Jurkat, Clone E6-1 (cell line): ENCODE results near the gene HS6ST3.

ENCODE experiments used
- DNase-seq: peaks from one replicate; pipeline ENCODE4 v3.0.0-alpha.2; 2011; ENCODE audit warnings: low read depth, low spot score
- H3K4me3 ChIP-seq: 2 replicates; pipeline ENCODE4 v1.5.1; 2011; ENCODE audit warnings: mild to moderate bottlenecking, low read length, control low read depth, moderate library complexity

Gene HS6ST3

DNA sequence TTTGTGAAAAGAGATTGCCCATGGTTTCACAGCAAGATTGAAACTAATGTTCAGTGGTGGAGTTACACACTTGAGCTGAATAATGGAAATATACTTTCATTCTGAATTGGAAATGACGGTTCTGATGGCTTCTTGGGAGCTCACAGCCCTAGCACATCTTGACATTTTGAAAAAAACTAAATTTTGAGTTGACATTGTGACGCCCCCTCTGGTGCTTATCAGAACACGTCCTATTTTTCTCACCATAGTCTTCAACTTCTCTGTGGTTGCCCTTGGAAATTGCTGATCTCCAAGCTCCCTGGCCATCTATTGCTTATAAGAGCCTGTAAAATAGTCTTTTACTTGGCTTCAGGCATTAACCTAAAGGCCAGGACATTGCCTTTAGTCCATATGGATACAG lies 702.3 kb downstream of the HS6ST3 start:
- DNase-seq: no peak

DNA sequence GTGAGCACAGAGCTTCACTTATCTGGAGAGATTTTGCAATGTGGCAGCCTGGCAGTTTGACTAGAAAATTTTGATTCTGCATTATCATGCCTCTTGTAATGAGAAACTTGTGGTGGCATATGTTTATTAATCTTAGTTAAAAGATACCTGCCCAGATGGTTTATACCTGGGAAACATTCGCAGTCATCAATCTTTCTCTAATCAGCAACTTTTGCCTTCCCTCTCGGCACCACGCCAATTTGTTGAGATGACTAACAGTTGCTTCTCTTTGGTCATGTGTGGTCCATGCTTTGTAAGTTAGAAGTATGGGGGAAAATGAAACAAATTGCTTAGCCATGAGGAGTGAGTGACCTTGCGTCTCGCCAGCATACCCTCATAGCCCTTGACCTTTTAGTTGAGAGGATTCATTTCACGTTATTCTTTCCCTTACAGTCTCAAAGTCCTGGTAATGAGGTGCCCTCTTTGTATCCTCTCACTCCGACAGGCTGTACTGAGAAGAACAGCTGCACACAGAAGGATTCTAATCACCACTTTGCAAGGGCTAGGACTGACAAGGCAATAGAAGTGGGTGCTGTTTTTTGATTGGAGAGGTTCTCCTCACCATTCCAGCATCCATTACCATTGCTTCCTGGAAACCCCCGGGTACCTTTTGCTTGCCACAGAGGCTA lies 703.0 kb downstream of the HS6ST3 start:
- no peak for DNase-seq
- no peak overlapping the region for H3K4me3 ChIP-seq

More for the DNA sequence above, 702.3 kb downstream of the HS6ST3 start:
- no peak overlapping the region for H3K4me3 ChIP-seq

DNA sequence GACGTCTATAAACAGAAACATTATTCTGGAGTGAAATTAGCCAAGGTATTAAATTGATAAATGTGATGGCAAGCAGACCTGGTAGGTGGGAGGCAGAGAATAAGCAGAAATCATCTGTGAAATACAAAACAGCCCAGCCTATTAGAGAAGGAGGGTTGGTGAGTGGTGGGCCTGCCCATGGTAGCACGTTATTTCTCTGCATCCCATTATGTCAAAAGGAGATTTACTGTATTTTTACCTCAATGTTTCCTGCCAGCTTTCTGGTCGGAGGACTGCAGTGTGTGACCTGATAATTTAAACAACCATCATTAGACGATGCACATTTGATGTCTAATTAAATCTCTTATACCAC lies 703.5 kb downstream of the HS6ST3 start:
- no peak overlapping the region for H3K4me3 ChIP-seq
- no peak for DNase-seq

DNA sequence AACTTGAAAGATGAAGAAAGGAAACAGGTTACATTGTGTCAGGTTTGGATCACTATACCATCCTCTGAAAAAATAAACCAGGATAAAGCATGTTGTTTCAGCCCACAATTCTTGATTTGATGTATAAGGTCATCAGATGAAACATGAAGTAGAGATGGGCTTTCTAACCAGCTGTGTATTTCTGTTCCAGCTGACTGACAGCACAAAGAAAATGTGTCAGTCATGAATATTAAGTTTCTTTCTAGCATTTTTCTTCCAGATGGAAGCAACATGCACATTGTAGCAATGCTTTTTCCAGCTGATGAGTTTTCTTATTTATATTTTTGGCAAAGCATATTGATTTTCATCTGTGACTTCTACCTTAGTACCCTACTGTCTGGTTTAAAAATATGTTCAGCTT lies 704.8 kb downstream of the HS6ST3 start:
- no peak for DNase-seq
- no peak overlapping the region for H3K4me3 ChIP-seq

DNA sequence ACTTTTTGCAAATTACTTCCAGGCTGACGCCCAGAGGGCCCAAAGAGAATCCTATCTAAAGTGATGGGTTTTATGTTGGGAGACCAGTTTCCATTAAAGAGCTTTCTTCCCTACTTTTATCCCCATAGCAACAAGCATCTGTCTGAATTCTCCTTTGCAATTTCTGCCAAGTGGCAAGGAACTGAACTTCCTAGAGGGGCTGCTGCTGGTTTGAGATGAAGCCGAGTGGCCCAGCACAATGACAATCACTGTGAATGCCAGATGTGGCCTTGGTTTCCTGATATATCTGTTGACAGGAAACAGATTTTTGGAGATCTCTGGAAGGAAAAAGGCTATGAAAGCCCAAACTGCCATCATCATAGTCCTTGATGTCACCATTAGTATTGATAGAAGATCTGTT lies 705.8 kb downstream of the HS6ST3 start:
- H3K4me3 ChIP-seq: no peak overlapping the region
- no peak for DNase-seq

DNA sequence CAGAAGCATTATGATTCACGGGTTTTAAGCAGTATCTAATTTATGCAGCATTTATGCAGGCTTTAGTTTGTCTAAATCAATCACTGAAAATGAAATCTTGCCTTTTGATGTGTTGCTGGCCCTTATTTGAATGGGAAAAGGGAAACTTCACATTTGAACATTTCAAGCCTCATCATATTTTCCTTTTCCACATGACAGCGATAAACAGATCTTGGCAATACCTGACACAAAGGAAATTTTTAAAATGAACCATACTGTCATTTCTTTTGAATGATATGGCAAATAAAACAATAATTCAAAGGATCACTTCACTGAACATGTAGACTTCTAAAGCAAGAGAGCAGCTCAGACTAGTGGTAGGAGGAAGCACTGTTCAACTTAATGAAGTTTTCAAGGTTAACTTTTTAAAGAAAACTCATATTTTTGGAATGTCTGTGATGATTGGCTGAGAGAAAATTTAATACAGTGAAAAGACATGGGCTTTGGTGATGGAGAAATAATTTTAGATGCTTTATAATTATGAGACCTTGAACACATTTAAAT lies 706.3 kb downstream of the HS6ST3 start:
- no peak overlapping the region for H3K4me3 ChIP-seq
- DNase-seq: no peak

DNA sequence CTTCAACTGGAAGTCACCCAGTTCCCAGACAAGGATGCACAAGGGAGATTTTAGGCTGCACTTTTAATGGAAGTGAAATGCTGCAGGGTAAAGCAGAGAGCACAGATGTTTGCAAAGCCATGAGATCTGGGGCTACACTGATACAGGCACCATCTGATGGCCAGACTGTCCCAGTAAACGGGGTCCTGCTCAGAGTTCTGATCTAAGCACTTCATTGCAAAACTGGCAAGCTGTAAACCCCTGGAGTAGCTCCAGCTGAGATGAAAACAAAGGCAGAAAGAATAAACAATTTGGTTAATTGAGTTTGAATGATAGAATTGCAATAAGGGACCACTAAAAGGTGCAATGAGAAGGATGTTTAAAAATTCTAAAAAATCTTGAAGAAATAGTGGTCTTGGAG lies 707.2 kb downstream of the HS6ST3 start:
- DNase-seq: no peak
- H3K4me3 ChIP-seq: no peak overlapping the region

DNA sequence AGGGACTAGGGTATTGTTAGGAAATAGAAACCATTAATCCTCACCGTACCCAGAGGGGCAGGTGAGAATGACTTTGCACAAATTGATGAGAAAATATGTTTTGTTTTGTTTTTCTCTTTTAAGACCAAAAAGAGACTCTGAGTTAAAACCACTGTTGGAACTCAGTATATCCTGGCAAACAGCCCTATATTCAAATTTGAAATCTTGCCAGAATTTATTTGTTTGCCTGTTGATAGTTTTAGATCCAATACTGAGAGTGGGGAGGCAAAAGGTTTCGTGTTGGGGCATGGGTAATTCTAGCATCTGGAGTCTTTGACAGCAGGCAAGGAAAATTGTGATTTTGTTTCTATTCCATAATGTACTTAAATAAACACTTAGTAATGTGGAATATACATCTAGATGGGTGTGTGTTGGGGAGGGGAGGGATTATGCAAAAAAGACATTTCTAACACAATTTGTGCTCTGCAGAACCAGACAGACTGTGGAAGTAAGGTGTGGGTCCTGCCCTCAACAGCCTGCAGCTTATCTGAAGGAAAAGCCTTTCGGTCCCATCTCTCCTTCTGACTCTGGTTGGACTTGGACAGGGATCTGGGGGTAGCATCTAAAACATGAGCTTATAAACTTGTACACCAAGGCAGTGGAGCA lies 713.7 kb downstream of the HS6ST3 start:
- no peak overlapping the region for H3K4me3 ChIP-seq
- no peak for DNase-seq

DNA sequence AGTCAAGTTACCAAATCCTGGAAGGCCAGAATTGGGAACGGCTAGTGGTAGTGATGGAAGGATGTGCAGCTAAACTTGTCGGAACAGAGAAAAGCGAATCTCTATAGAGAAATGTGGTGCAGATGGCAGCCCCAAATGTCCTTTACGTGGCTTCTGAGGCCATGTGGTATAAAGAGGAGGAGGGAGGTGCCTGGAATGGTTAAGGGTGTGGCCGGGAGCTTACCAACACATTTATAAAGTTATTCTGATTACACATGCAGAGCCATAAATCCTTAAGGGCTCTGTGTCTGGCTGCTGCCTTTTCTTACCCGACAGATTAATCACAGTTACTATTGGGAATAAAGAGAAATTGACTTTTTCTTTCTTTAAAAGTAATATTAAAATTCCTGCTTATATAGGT lies 714.3 kb downstream of the HS6ST3 start:
- no peak for DNase-seq
- no peak overlapping the region for H3K4me3 ChIP-seq

DNA sequence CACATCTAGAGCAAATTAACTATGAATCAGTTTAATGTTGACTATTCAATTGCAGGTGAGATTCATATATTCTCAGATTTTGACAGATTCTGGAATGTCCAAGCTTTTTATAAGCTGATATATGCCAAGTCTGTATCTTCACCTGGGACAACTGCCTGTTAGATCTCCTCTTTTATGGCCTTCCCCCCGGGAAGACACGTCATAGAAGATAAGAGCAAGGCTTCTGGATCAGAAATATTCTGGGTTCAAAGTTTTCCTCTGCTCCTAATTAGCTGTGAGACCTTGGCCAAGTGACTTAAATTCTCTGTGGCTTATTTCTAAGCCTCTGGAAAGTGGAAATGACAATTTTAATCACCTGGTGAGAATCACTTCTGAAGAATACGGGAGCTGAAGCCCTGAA lies 716.8 kb downstream of the HS6ST3 start:
- H3K4me3 ChIP-seq: no peak overlapping the region
- no peak for DNase-seq

DNA sequence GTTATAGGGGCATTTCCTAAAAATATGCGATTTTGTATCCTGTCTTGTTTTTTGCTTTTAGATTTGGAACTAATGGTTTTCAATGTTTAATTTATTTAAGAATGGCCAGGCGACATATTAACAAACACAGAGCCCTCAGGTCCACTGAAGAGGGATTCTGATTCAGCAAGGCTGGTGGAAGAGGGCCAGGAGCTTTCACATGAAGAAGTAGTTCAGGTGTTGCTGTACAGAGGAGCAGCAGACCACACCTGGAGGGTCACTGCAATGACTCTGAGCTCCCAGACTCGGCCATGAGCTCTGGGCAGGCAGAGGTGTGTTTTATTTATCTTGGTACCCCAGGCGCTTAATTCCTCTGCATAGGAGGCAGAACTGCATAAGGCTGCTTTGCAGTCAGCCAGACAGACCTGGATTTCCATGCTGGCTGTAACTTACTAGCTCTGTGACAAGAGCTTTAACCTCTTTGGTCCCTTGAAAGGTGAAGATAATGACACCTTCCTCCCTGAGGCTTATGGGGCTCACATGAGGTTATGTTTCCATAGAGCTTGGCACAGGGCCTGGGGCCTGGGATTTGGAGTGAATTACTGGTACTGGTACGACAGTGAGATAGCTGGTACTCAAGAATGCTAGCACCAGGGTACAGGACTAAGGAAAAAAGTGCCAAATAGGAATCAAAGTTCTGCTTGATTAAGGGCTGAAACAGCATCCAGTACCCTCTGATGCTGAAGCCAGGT lies 719.6 kb downstream of the HS6ST3 start:
- no peak for DNase-seq
- no peak overlapping the region for H3K4me3 ChIP-seq

DNA sequence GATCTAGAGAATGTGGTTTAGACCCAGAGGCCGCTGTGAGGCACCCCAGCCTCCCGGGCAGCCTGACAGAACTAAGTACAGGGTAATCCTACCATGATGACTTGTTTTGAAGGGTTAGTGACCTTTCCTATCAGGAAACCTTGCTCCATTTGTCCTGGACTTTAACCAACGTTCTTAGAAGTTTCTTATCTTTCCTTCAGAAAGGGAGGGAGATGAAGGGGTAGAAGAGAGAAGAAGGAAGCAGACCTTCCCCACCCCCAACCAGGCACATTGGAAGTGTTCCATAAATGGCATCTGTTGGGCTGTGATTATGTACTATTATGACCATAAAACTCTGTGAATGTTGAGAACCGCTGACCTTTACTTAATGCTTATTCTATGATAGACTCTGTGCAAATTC lies 720.2 kb downstream of the HS6ST3 start:
- DNase-seq: no peak
- H3K4me3 ChIP-seq: no peak overlapping the region

DNA sequence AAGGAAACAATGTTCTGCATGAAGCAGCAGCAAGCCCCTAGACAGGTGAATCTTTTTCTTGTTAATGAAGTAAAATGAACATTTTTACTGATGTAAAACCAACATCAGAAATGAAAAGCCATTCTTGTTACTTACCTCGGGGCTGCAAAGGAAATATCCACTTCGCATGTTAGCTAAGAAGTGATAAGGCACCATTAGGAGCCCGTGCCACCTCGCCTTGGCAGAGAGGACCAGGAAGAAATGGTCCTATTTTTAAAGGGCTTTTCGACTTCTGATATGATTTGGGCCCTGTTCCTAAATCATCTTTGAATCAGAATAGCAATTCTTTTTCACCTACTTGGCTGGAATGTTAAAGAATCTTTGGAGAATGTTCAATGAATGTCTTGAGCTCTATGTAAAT lies 721.1 kb downstream of the HS6ST3 start:
- no peak overlapping the region for H3K4me3 ChIP-seq
- DNase-seq: no peak

DNA sequence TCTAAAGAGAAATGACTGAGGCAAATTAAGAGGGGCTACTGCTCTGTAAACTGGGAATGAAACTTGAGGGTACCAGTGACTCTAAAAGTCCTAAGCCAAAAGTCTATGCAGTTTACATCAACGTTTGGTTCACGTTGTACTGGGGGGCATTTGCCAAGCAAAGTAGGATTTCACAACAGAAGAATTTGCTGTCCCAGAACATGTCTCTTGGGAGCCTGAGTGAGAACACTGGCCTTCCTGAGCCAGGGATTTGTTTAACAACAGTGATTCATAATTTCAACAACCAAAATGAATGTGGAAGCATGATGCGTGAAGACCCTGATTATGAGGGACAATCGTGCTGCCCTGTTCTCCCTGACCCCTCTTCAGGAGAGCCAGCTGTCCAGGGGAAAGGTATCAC lies 726.4 kb downstream of the HS6ST3 start:
- no peak for DNase-seq
- no peak overlapping the region for H3K4me3 ChIP-seq

DNA sequence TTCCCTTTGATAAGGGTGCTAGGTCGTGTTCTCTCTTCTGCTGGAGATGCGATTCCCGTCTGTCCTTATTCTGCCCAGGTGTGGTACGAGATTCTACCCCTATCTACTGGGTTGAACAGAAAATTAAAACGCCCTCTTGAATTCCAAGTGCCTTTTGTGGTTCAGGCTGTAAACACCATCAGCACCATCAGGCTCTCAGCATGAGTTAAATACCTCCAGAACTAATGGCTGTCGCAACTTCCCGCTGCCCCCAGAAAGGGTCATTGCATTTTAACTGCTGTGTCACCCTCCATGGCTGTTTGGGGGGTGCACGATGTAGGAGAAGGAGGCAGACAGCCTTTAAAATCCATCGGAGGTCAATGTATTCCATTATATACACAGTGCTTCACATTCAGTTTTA lies 727.0 kb downstream of the HS6ST3 start:
- no peak overlapping the region for H3K4me3 ChIP-seq
- no peak for DNase-seq

DNA sequence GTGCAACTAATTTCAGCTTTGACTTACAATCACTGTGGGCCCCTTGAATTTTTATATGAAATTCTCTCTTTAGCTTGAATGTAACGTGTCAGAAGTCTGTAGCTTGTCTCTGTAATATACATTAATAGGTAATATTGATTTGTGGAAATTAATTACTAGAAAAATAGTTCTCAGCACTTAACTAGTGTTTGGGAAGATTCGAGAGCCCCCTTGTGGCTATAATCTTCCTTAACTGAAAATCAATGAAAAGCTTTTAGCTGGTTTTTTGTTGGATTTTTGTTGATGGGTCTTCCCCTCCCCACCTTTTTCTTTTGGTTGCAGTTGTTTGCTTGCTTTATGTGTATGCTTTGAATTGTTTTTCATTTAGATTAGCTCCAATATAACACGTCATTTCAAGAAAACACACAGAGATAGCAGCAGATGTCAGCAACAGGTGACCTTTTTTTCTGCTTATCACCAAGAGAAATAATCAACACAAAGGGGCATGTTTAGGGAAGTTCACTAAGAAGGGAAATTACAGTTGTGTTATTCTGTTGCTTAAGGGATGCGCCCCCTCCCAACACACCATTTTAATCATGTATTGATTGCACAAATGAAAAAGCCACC lies 727.5 kb downstream of the HS6ST3 start:
- peak; percentile 7 for DNase-seq
- no peak overlapping the region for H3K4me3 ChIP-seq

DNA sequence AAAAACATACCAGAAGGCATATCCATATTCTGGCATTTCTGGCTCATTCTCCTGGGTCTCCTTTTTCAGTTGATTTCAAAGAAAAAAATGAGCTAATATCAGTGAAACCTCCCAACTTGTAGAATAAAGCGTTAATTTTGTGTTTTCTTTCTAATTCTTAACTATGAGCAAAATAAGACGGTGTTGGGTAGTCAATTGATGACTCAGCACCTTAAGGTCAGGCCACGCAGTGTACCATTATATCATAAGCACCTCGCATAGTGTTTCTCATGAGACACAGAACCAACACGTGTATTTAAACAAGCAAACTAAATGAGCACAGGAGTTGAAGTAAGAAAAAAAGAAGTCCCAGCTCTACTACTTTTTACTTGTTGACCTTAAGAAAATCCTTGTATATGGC lies 729.5 kb downstream of the HS6ST3 start:
- no peak overlapping the region for H3K4me3 ChIP-seq
- no peak for DNase-seq

DNA sequence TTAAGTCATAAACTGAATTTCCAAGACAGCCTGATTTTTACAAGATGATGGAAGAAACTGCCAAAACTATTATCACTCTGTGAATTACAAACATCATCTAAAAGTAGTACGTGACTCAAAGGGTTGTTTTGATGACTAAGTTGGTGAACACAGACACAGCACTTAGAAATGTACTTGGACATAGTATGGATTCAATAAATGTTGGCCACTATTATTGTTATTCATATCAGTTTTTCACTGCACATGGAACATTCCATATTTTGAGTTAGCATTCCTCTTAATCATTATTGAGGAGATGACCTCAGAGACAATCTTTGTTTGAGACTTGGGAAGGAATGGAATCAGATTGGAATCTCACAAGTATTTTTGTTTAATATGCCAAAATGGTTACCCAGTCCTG lies 731.5 kb downstream of the HS6ST3 start:
- DNase-seq: no peak

DNA sequence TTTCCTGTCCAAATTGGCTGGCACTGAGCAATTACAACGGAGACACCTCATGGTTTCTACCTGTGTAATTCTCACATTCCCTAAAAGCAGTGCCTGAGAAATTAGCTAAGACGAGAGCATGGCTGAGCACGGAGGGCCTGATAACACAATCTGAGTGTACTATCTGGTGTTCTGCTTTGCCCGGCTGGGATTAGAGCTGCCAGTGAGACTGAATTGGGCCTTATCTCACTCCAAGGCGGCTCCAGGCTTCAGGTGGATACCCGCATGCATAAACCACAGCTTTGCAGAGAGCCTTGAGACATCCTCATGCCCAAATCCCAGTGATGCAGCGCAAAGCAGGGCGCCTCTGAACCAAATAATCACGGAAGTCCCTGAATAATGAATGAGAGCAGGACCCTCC lies 732.1 kb downstream of the HS6ST3 start:
- DNase-seq: no peak
- no peak overlapping the region for H3K4me3 ChIP-seq

More for the DNA sequence above, 731.5 kb downstream of the HS6ST3 start:
- no peak overlapping the region for H3K4me3 ChIP-seq

DNA sequence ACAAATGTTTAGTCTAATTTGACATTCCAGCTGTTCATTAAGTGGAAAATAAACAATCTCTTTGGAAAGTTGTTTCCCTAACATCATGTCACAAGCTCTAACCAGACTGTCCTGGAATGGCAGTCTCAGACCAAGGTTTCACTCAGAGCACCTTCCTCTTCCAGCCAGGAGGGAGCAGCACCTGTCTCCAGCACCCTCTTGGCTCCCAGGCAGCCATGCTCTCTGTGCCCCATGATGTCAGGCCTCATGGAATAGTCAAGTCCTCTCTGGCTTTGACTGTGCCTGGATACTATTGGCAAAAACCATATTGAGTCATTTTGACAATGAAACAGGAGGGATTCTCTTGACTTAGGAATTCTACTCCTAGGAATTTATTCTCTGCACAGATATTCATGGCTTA lies 733.0 kb downstream of the HS6ST3 start:
- no peak for DNase-seq
- no peak overlapping the region for H3K4me3 ChIP-seq
